ENCODE results near the gene SULT4A1.

Gene SULT4A1

DNA sequence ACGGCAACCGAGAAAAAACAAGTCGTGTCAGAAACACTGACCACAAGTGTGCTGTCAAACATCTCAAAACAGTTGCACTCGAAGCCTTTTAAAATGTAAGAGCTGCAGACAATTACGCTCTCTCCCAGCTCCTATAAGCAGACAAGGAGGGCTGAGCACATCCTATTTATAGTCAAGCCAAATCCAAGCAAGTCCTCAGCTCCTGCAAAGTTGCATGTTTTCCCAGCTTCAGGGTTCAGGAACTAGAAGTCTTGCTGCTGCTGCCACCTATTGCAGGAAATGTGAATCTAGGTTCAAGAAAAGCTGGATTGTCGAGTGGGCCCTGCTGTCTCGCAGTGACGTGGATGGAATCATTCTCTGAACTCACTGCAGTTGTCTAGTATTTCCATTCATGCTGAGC is 65.7 kb downstream of the SULT4A1 start:
- no peak for DNase-seq

DNA sequence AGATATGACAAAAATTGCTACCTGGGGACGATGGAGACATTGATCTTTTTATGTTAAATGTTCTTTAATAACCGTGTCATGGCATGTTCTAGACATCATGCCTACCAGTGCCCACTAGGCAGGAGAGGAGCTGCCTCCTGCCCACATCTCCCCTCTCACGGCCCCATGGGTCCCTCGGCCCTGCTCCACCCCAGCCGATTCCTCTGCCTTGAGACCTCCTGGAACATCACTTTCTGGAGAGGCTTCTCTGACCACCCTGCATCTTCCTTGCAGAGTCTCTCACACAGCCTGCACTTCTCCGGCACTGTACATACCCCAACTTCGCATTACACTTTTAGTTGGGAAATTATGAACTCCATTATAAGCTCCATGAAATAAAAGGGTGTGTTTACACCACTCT is 67.0 kb downstream of the SULT4A1 start:
- no peak for DNase-seq

DNA sequence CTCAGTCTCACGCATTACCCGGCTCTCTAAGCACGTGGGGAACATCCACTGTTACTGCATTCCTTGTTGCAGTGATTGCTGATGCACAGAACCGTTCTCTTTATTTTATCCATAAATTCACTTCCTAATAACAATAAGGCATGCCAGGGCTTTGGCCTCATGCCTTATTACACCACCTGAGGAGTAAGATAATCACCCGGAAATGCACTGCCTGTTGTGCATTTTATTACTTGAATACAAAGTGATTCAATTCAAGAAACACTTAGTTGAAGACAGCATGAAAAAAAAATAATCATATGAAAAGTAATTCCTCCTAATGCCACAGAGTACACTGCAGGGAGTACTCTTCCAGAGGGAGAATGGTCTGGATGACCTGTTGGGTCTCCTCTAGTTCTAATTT is 69.4 kb downstream of the SULT4A1 start:
- no peak for DNase-seq

DNA sequence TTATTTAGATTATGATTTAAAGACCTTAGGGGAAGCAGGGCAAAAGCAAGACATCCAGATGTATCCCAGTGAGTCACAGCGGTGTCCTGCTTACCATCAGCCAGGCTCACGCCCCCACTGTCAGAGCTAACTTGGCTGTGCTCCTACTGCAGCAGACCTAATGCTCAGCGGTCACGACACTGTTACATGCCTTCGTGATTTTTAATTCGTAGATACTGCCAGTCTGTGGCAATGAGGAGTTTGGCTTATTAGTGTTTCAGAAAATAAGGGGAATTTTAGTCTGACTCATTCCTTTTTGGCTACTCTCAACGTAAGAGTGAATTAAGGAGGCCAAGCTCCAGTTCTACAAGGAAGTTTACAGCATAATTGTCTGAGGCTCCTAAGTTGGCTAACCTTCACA is 72.9 kb downstream of the SULT4A1 start:
- no peak for DNase-seq

DNA sequence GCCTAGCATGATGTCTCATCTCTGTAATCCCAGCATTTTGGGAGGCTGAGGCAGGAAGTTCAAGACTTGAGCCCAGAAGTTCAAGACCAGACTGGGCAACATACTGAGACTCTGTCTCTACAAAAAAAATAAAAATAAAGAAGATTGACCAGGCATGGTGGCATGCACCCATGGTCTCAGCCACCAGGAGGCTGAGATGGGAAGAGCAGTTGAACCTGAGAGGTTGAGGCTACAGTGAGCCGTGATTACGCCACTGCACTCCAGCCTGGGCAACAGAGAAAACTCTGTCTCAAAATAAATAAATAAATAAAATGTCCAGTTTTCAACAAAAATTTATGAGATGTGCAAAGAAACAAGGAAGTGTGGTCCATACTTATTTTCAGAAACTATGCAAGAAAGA is 78.5 kb downstream of the SULT4A1 start:
- no peak for DNase-seq

DNA sequence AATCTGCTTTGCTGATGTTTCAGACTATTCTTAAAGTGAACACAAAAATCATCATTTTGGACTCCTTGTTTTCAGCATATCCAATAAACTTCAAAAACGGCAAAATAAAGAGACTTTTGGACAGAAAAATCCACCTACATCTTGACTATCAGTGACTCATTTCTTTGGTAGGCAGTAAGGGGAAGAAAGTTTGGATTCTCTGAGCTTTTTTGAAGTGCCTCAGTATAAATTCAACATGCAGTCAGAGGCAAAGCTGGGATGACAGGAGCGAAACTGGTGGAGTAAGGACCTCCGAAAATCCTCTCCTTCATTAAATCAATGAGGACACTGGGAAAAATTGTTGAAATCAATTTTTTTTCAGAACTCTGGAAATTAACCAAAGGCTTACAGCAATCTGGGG is 79.9 kb downstream of the SULT4A1 start:
- DNase-seq = no peak

DNA sequence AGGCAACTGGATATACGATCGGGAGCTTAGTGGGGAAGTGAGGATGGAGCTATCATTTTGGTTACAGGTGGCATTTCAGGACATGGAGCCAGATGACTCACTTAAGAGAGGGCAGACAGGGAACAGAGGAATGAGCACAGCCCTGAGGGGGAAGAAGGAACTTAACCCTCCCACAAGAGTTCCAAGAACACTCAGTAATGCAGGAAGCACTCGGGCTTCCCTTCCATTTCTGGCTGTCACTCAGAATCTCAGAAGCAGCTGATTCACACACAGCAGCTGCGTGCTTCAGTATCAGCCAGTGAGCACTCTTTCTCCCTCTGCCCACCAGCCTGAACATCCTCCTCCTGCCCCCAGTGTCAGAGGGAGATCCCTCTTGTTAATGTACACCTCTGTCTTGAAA is 85.0 kb downstream of the SULT4A1 start:
- DNase-seq = no peak

DNA sequence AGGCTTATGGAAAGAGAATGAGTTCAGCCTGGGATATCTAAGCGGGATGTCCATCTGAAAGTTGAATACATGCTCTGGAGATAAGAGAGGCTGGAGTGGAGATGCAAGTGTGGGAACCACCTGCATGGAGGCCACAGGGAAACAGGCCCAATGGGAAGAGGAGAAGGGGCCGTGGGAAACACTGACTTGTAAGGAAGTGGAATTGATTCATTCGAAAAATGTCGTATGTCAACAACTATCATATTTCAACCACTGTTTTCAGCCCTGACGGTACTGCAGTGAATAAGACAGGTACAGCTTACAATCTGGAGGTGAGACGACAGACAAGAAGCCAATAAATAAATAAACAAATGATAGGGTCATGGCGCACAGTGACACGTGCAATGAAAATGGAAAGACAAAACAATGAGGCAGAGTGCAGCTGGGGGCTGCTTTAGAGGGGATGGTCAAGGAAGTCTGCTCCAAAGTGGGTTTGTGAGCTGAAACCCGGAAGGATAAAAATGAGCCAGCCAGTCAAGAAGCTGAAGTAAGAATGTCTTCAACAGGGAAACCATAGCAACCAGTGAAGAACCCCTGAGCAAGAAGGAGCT is 86.1 kb downstream of the SULT4A1 start:
- no peak for DNase-seq
